ENCODE measurements around the gene CALN1. TPM values are rescaled to one million over a fixed set of nuclear protein-coding genes. Genes with fewer than 3 reads are reported as not detected.
"Not testable (repeated sequence)": the region's sequence is repeated elsewhere in the genome, so short reads cannot be mapped to it uniquely, and the experiment has no call there.

CALN1 gene
- total RNA-seq, 1 donor from 2014 or later = 0.20 TPM

DNA sequence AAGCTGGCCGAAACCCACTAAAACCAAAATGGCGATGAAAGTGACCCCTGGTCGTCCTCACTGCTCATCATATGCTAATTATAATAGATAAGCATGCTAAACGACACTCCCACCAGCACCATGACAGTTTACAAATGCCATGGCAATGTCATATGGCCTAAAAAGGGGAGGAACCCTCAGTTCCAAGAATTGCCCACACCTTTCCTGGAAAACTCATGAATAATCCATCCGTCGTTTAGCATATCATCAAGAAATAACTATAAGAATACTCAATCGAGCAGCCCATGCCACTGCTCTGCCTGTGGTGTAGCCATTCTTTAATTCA lies 422.0 kb downstream of the CALN1 start:
- intact Hi-C loops (cut with micrococcal nuclease) = no loop called here

DNA sequence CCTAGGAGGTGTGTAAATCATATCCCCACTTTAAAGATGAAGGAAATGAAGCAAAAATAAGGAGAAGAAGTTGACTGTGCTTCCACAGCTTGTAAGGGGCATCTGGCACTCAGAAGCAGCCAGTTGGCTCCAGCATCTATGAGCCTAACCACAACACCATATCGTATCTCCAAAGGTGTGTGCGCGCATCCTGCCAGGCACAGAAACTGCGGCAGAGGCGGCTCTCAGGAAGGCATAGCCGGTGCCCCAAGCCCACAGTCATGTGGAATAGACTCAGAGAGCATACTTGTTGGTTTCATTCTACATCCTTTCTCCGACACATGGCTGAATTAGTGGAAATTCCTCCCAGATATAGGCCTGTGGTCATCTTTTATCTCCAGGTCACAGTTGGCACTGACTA lies 423.9 kb downstream of the CALN1 start:
- intact Hi-C loops (cut with micrococcal nuclease) = no loop called here

- intact Hi-C loops (cut with micrococcal nuclease) = no loop called here
Measured at GRCh38 chr7:71987200-71987767, 424.9 kb downstream of the CALN1 start.

- intact Hi-C loops (cut with micrococcal nuclease) = no loop called here
Measured at GRCh38 chr7:71984348-71984747, 427.8 kb downstream of the CALN1 start.

- intact Hi-C loops (cut with micrococcal nuclease) = no loop called here
Measured at GRCh38 chr7:71982851-71983250, 429.3 kb downstream of the CALN1 start.

DNA sequence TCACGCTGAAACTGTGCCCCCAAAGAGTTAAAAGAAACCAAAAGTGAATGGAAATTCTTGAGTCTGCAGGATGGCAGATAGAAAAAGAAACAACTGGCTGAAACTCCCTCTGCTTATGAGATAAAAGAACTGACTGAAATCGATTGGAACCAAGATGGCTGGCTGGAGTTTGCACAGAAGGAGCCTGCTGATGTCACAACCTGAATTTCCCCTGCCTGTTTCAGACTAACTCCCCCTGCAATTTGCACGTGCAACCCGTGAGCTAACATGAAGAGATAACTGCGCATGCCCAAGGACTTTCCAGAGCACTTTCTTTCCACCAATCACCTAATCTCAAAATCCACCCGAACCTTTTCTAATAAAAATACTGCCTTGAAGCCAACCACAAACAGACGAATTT lies 435.5 kb downstream of the CALN1 start:
- intact Hi-C loops (cut with micrococcal nuclease) = no loop called here

GRCh38 chr7:71974611-71975010 lies 437.5 kb downstream of the CALN1 start:
- intact Hi-C loops (cut with micrococcal nuclease) = no loop called here

- intact Hi-C loops (cut with micrococcal nuclease) = no loop called here
Measured at GRCh38 chr7:71972534-71972933, 439.6 kb downstream of the CALN1 start.

- intact Hi-C loops (cut with micrococcal nuclease) = no loop called here
Measured at GRCh38 chr7:71970725-71971124, 441.4 kb downstream of the CALN1 start.

- intact Hi-C loops (cut with micrococcal nuclease) = no loop called here
Measured at GRCh38 chr7:71962636-71963035, 449.5 kb downstream of the CALN1 start.

- intact Hi-C loops (cut with micrococcal nuclease) = no loop called here
Measured at GRCh38 chr7:71961283-71961682, 450.9 kb downstream of the CALN1 start.

DNA sequence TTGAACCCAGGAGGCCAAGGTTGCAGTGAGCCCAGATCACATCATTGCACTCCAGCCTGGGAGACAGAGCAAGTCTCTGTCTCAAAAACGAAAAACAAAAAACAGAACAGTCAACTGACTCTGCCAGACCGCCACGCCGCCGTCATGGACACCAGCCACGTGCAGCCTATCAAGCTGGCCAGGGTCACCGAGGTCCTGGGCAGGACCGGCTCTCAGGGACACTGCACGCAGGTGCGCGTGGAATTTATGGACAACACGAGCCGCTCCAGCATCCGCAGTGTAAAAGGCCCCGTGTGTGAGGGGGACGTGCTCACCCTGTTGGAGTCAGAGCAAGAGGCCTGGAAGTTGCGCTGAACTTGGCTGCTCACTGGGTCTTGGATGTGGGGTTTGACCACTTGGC lies 470.0 kb downstream of the CALN1 start:
- intact Hi-C loops (cut with micrococcal nuclease) = no loop called here

DNA sequence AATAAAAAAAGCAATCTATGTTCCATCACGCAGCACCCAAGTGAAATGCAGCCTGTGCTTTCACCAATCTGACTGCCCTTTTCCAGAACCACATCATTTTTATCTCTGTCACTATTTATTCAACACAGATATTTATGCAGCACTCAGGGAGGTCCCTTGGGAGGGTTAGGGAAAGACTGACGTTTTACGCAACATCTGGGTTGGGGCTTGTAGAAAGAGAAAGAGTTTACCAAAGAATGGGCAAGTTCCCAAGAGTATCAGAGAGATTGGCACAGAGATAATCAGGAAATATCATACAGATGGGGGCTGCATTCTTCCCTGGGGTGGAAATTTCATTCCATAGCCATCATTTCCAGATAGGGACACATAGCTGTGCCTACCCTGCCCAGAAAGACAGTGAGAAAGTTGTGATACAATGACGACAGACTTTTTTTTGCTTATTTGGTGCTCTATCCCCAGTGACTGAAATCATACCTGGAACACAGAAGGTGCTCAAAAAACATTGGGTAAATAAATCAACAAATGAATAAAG lies 474.2 kb downstream of the CALN1 start:
- intact Hi-C loops (cut with micrococcal nuclease) = no loop called here

DNA sequence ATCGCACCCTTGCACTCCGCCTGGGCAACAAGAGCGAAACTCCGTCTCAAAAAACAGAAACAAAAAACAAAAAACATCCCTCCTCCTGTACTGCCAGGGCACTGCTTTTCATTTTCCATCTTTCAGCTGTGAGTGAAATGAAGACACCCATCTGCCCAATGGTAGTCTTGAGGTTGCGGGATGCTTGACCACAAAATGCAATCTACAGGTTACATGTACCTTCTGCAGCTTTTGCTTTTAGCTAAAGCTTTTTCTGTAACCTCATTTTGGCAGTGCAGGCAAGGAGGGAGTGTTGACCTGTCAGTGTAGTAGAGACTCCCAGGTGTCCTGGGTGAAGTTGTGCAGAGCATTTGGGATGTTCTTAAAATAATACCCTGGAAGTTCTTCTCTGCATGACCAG lies 476.5 kb downstream of the CALN1 start:
- intact Hi-C loops (cut with micrococcal nuclease) = no loop called here

GRCh38 chr7:71933426-71933825 lies 478.7 kb downstream of the CALN1 start:
- intact Hi-C loops (cut with micrococcal nuclease) = no loop called here

DNA sequence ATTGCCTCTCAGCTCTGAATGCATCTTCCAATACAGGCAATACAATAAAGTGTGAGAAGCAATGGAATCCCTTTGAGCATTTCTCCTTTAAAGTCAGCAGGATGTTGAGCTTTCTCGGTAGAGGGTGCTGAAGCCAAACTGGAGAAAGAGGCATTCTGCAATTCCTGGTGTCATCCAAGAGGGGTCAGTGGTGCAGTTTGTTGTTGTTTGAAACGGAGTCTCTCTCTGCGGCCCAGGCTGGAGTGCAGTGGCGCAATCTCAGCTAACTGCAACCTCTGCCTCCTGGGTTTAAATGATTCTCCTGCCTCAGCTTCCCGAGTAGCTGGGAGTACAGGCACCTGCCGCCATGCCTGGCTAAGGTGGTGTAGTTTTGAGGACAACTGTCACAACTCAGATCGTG lies 486.5 kb downstream of the CALN1 start:
- intact Hi-C loops (cut with micrococcal nuclease) = no loop called here

- intact Hi-C loops (cut with micrococcal nuclease) = not testable (repeated sequence)
Measured at GRCh38 chr7:71914204-71914603, 497.9 kb downstream of the CALN1 start.

GRCh38 chr7:71912476-71912875 lies 499.7 kb downstream of the CALN1 start:
- intact Hi-C loops (cut with micrococcal nuclease) = no loop called here

- intact Hi-C loops (cut with micrococcal nuclease) = no loop called here
Measured at GRCh38 chr7:71911051-71911450, 501.1 kb downstream of the CALN1 start.

DNA sequence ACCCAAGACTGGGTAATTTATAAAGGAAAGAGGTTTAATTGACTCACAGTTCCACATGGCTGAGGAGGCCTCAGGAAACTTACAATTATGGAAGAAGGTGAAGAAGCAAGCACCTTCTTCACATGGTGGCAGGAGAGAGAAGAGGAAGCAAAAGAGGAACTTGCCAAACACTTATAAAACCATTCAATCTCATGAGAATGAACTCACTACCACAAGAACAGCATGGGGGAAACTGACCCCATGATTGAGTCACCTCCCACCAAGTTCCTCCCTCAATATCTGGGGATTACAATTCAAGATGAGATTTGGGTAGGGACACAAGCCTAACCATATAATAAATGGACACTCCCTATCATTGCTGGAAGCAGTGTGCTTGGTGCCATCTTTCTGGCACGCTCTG lies 506.3 kb downstream of the CALN1 start:
- intact Hi-C loops (cut with micrococcal nuclease) = no loop called here

GRCh38 chr7:71904484-71904883 lies 507.7 kb downstream of the CALN1 start:
- intact Hi-C loops (cut with micrococcal nuclease) = loop anchor here (5.0 kb wide), 1 partner anchor 158 kb away; no protein-coding TSS in a partner anchor

DNA sequence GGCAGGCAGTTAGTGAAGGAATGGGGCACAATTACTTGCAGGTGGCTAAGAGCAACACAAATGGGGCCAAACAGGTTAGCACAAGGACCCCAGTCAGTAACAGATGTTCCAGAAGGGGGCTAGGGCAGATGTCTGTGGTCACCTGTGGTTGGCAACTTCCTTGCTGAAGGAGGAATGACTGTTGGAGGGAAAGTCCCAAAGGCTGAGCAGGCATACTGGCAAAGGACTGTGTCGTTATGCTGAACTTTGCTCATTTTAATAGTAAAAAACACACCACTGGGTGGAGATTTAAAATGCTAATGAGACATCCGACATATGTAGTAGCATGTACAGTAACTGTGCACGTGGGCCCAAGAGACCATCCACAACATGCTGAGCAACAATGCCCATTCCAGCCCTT lies 511.6 kb downstream of the CALN1 start:
- intact Hi-C loops (cut with micrococcal nuclease) = loop anchor here (5.0 kb wide), 1 partner anchor 162 kb away; no protein-coding TSS in a partner anchor

DNA sequence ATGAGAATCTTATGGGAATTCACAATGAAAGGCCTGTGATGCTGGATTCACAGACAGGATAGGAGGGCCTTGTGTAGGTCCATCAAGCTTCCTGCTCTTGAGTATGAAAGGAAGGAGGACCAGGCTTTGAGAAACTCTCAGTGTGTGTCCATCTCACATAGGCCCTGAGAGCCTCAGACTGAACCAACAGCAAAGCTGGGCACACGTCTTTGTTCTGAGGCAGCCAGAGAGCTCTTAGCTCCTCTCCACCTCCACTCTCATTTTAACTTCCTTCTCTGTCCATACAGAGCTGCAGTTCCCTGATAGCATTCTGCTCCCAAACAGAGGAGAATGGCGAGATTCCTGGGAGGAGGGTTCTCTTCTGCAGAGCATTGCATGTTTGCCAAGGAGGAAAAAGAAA lies 515.6 kb downstream of the CALN1 start:
- intact Hi-C loops (cut with micrococcal nuclease) = no loop called here

DNA sequence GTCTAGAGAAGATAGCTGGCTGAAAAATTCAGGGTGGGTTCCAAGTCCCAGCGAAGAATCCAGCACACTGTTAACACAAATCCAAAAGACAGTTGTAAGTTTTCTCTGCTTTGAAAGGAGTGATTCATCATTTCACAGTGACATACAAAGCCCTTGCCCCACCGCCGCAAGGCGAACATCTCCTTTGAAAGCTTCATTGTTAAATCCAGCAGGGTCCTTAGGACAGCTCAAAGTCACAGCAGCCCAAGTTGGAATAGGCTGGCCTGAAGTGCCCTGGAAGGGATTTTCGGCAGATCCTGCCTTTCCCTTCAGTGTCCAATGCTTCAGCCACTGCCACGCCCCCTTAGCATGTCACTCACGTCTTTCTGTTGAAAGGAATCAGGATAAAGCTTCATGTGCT lies 526.1 kb downstream of the CALN1 start:
- intact Hi-C loops (cut with micrococcal nuclease) = no loop called here

Measured in T-helper 1 cell treated with Interleukin-12 subunit alpha and Interleukin-12 subunit beta and Interleukin-4 antibody, amounts not matched to agents 30 ng/mL and 1 ng/mL, for 36 hours (primary cell).